GM12865 (cell line): ENCODE data around the gene HSD3B1.
"Not testable (repeated sequence)": the region's sequence is repeated elsewhere in the genome, so short reads cannot be mapped to it uniquely, and the experiment has no call there.

ENCODE experiments used
- DNase-seq: peaks from one replicate; pipeline ENCODE4 v3.0.0; 2010; ENCODE audit warnings: low read depth
- H3K4me3 ChIP-seq: 2 replicates; pipeline ENCODE4 v1.5.1; 2011; ENCODE audit warnings: mild to moderate bottlenecking, low read depth, low read length, control low read depth
- TF ChIP-seq, protein P1 (sequence below): IDR thresholded peaks from 2 replicates; pipeline ENCODE4 v1.5.1; 2011; ENCODE audit warnings: low read length, control low read depth, low read depth, inconsistent platforms; ENCODE audit not compliant: insufficient read depth; ENCODE audit errors: missing control alignments

HSD3B1 gene

DNA sequence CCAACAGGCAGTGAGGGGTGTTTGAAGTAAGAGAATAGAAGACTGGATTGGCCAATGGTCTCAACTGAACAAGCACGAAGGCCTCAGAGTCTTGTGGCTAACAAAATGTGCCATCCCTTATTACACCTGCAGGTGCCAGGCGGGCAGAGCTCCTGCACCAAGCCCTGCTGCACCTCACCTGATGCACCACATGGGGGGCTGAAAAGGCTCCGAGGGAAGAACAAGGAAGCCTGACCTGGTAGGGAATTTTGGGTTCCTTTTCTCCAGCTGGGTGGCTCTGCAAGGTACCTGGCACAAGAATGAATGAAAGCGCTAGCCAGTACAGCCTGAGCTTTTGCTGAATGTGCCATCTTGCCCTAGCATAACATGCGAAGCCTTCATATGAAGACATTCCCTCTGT, 9.7 kb downstream of the HSD3B1 start:
- H3K4me3 ChIP-seq = no peak overlapping the region
- TF ChIP-seq, protein P1, sequence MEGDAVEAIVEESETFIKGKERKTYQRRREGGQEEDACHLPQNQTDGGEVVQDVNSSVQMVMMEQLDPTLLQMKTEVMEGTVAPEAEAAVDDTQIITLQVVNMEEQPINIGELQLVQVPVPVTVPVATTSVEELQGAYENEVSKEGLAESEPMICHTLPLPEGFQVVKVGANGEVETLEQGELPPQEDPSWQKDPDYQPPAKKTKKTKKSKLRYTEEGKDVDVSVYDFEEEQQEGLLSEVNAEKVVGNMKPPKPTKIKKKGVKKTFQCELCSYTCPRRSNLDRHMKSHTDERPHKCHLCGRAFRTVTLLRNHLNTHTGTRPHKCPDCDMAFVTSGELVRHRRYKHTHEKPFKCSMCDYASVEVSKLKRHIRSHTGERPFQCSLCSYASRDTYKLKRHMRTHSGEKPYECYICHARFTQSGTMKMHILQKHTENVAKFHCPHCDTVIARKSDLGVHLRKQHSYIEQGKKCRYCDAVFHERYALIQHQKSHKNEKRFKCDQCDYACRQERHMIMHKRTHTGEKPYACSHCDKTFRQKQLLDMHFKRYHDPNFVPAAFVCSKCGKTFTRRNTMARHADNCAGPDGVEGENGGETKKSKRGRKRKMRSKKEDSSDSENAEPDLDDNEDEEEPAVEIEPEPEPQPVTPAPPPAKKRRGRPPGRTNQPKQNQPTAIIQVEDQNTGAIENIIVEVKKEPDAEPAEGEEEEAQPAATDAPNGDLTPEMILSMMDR = no peak
- peak; percentile 5 for DNase-seq

DNA sequence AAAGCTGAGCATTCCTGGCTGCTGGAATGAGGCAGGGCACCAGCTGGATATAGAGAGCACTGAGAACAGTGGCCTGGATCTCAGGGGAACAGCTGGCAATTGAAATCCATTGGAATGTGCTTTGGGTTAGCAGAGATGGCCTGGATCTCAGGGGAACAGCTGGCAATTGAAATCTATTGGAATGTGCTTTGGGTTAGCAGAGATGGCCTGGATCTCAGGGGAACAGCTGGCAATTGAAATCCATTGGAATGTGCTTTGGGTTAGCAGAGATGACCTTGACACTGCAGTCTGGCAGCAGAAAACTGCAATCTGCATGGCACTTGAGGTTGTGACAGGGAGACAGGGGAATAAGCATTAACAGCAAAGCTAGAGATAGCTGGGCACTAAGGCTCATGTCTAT, 10.7 kb downstream of the HSD3B1 start:
- not testable (repeated sequence) for DNase-seq, H3K4me3 ChIP-seq

DNA sequence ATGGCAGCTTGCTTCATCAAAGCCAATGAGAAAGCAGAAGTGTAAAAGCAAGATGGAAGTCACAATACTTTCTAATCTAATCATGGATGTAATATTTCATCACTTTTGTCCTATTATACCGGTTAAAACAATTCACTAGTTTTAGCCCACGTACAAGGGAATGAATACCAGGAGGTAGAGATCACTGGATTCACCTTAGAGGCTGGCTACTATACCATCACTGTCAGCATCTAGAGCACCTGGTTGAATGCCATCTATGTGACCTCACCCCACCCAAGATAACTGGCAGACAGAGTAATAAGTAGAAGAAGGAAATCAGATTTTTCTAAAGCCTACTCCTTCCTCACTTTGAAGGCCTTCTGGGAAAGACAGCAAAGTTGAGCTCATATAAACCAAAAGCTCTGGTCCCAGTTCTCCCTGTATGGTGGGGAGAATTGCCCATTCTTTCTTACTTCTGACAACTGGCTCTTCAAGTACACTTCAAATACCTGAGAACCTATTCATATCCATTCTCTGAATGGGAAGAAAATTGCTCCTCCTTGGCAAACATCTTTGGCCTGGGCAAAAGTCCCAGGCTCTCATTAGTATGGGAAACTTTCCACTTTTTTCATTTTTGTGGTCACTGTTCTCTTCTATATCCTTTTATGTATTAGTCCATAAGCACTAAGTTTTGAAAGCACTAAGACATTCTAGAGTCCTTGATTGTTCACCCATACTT, 24.8 kb downstream of the HSD3B1 start:
- no peak for DNase-seq
- TF ChIP-seq, protein P1 = no peak
- H3K4me3 ChIP-seq = no peak overlapping the region

DNA sequence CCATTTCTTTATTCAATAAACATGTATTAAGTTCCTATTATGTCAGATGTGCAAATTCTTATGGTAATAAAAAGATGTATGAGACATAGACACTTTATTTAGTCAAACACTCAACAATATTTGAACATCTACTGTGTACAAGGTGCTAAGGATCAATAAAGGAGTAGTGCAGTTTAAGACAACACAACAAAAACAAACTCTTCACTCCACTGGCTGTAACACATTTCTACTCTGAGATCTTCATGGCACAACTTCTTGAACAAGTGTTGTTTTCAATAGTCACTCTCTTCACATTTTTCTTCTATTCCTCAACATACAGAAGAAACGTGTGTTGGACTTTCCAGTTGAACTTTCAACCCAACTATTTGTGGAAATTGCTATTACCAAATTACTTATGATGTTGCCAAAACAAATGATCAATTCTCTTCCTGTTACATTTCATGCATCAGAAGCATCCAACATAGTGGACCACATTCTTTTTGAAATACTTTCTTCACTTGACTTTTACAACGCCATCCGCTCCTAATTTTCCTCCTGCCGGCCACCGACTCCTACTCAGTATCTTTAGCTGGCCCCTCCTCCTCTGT, 25.4 kb downstream of the HSD3B1 start:
- no peak overlapping the region for H3K4me3 ChIP-seq
- TF ChIP-seq, protein P1 = no peak

DNA sequence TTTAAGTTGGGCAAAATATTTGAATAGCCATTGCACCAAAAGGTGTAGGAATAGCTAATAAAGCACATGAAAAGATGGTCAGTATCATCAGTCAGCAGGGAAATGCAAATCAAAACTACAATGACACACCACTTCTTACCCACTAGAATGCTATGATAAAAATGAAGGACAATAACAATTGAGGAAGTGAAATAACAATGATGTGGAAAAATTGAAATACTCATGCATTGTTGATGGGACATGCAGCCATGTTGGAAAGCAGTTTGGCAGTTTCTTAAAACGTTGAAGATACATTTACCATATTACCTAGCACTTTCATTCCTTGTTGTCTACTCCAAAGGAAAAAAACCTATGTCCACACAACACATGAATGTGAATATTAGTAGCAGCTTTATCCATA, 28.4 kb downstream of the HSD3B1 start:
- DNase-seq = no peak
- TF ChIP-seq, protein P1 = no peak
- no peak overlapping the region for H3K4me3 ChIP-seq

More for the DNA sequence above, 25.4 kb downstream of the HSD3B1 start:
- no peak for DNase-seq

DNA sequence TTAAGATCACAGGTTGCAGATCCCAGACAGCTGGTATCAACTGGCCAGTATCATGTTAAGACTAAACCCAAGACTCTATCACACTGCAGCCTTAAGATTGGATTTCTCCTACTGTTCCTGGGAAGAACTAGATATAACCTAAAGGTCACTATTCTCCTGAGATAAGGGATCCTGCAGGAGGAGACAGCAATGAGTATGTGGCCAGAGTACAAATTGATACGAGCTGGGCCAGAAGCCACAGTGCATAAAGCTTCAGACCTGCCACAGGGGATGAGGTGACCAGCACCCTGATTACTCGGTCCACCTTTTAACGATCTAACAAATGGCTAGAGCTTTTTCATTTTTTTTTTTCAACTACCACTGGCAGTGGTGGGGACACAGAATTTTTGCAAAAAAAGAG, 31.0 kb downstream of the HSD3B1 start:
- TF ChIP-seq, protein P1 = no peak
- no peak overlapping the region for H3K4me3 ChIP-seq
- no peak for DNase-seq

DNA sequence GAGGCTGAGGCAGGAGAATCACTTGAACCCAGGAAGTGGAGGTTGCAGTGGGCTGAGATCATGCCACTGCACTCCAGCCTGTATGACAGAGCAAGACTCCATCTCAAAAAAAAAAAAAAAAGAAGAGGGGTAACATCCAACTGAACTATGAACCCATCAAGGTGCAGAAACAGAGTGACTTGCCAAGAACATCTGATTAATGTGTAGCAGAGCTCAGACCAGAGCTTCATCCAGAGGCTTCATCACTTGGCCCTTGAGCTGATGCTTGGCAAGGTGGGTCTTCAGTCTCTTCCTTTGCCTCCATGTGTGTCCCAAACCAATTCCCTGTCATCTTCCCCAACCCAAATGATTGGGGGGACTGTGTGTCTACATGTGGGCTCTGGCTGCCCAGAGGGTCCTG, 32.6 kb downstream of the HSD3B1 start:
- no peak overlapping the region for H3K4me3 ChIP-seq
- TF ChIP-seq, protein P1 = no peak
- no peak for DNase-seq
